ENCODE data around the gene TMC5.

Gene TMC5

DNA sequence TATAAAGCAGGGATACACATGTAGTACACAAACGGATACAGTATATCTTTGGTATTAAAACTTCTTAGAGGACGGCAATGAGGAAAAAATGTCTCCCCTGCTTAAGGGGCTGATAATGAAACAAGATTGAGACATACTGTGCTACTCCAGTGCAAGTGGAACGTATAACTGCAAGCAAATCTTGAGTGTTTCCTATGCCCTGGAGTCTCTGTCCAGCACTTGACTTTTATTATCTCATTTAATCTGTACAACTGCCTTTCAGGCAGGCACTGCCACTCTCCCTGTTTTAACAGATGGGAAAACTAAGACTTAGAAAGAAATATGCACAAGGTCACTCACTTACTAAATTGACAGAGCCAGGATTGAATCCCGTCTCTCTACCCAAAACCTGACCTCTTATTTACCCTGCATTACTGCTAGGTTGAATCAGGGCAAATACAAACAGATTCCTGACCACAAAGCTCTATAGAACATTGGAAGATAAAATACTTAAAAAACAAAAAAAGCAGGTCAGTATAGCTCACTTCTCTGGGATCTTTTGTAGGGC is 28.7 kb downstream of the TMC5 start:
- DNase-seq (ENCODE audit: low read depth, low spot score): no peak
- H3K4me3 ChIP-seq (ENCODE audit: low read length): no peak overlapping the region

DNA sequence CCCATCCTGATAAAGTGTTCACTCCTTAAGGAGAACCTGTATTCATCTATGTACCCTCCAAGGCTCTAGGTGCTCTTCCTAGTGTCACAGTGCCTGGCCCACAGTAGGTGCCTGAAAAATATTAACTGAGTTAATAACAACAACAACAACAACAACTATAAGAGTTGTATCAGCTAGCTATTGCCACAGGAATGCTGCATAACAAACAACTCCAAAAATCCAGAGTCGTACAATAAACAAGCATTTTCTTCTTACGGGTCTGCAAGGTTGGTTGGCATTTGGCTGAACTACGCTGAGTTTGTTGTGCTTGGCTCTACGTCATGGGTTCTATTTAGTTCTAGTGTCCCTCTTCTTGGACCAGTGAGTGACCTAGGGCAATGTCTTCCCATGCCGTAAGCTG is 29.2 kb downstream of the TMC5 start:
- no peak for DNase-seq (ENCODE audit: low read depth, low spot score)
- no peak overlapping the region for H3K4me3 ChIP-seq (ENCODE audit: low read length)

DNA sequence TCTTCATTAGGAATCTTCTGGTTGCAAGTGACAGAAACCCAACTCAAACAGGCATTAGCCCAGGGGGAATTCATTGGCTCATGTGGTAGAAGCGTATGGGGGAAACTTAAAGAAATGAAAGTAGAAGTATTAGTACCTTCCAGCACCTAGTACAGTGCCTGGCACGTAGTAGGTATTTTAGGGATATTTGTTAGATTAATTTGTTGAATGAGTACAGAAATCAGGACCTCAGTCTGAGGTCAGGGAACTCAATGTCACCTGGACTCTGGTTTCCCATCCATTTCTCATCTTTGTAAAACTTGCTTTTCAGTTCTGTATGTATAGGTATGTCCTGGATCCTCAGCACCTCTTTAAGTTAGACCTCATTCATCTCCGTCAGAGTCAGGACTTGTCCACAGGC is 32.5 kb downstream of the TMC5 start:
- no peak for DNase-seq (ENCODE audit: low read depth, low spot score)
- no peak overlapping the region for H3K4me3 ChIP-seq (ENCODE audit: low read length)

DNA sequence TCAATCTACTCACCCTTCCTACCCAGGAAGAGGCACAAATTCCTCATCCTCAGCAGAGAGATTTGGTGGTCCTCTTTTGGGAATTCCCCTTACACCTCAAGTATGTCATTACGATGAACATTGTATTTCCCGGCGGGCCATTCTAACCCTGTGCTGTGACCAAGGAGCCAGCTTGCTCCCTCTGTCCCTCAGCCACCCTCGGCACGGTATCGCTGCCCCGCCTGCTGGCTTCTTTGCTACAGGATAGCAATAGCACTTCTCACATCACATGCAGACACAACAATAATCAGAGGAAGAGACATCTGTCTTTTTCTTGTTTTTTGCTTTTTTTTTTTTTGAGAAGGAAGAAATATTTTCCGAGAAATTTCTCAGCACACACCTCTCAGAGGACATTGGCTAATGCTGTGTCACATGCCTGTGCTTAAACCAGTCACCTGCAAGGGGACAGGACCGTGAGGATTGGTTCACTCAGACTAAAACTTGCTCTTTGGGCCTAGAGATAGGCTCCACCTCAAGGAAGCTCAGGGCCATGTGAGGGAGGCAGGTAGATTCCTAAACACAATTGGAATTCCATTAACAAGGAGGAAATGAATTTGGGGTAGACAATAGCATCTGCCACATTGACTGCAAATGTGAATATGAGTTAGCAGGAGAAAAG is 41.2 kb downstream of the TMC5 start:
- H3K4me3 ChIP-seq (ENCODE audit: low read length): no peak overlapping the region
- DNase-seq (ENCODE audit: low read depth, low spot score): no peak

DNA sequence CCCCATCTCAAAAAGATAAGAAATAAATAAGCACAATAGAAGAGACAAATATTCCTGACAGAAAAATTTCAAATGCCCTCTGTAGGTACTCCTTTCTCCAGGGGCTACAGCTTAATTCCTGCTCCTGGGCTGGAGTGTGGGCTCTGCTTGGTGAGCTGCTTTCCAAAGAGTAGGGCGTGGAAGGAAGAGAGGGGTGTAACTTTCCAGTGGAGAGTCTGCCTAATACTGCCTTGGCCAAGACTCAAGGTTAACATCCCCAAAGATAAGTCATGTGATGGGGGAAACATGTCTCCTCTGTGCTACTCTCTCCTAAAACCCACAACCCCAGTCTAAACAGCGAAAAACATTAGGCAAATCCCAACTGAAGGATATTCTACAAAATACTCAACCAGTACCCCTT is 42.7 kb downstream of the TMC5 start:
- H3K4me3 ChIP-seq (ENCODE audit: low read length): no peak overlapping the region
- no peak for DNase-seq (ENCODE audit: low read depth, low spot score)

DNA sequence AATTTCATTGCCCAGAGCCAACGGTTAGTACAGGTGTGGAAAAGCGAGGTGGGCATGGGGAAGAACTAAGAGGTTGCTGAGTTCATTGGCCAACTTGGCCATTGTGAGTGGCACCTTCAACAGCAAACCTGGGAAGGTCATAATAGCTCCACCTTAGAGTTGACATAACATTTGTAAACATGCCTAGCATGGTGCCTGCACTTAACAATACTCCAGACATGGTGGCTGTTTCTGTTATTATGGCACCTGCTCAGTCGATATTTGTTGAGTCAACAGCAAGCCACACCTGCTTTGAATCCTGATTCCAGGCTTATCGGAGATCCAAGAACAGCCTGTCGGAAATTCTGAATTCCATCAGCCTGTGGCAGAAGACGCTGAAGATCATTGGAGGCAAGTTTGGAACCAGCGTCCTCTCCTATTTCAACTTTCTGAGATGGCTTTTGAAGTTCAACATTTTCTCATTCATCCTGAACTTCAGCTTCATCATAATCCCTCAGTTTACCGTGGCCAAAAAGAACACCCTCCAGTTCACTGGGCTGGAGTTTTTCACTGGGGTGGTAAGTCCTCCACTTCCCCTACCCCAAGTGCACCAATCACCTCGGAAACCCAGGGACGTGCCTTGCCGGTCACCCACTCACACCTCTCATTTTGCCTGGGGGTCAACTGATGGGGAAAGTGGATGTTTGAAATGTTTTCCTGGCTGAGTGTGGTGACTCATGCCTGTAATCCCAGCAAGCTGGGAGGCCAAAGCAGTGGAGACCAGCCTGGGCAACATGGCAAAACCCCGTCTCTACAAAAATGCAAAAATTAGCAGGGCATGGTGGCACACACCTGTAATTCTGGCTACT is 46.0 kb downstream of the TMC5 start:
- no peak overlapping the region for H3K4me3 ChIP-seq (ENCODE audit: low read length)
- DNase-seq (ENCODE audit: low read depth, low spot score): no peak

DNA sequence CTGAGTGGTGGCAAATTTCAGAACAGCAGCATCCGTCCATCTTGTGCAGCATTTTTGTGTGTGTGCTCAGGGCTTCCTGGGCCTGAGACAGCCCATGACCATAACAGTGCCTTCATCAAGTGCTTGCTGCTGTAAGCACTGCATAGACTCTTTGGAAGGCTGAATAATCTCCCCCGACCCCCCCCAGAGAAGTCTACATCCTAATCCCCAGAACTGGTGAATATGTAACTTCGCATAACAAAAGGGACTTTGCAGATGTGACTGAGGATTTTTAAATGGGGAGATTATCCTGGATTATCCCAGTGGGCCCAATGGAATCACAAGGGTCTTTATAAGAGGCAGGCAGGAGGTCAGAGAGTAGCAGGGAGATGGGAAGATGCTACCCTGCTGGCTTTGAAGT is 50.6 kb downstream of the TMC5 start:
- no peak for DNase-seq (ENCODE audit: low read depth, low spot score)
- no peak overlapping the region for H3K4me3 ChIP-seq (ENCODE audit: low read length)

DNA sequence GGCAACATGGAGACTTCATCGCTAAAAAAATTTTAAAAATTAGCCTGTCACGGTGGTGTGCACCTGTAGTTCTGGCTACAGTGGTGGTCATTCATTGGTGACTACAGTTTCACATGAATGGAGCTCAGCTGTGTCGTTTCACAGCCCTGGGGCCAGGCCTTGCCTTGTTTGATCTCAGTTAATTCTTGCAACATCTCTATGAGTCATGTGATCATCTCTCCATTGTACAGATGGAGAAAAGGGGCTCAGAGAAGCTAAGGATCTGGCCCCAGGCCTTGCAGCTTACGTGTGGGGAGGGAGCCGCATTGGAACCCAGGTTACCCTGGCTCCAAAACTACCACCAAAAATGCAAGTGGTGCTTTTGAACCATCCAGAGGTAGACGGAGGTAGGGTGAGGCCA is 54.8 kb downstream of the TMC5 start:
- H3K4me3 ChIP-seq (ENCODE audit: low read length): no peak overlapping the region
- DNase-seq (ENCODE audit: low read depth, low spot score): no peak

DNA sequence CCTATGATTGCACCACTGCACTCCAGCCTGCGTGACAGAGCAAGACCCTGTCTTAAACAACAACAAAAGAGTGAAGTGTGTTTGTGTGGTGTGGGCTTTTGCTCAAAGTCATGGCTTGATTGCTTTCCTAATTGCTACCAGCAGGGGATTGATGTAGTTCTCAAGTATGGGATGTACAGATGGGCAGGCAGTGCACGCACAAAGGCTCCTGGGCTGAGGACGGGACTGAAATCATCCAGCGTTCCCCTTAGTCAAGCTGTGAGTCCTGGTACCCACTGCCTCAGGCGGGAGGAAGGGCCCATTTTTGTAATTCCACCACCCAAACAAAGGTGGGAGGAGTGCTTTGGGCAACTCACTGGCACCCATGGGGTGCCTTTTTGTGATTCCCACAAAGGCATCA is 56.9 kb downstream of the TMC5 start:
- no peak for DNase-seq (ENCODE audit: low read depth, low spot score)
- no peak overlapping the region for H3K4me3 ChIP-seq (ENCODE audit: low read length)

DNA sequence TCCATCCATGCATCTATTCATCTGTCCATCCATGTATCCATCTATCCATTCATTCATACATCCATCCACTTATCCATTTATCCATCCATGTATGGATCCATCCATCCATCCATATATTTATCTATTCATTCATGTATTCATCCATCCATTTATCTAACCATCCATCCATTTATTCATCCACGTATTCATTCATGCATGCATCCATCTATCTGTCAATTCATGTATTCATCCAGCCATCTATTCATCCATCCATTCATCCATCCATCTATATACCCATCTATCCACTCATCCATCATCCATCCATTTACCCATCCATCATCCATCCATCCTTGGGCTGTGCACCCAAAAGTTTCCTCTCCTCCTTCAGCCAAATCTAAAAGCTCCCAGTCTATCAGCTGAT is 60.8 kb downstream of the TMC5 start:
- DNase-seq (ENCODE audit: low read depth, low spot score): no peak
- H3K4me3 ChIP-seq (ENCODE audit: low read length): no peak overlapping the region

DNA sequence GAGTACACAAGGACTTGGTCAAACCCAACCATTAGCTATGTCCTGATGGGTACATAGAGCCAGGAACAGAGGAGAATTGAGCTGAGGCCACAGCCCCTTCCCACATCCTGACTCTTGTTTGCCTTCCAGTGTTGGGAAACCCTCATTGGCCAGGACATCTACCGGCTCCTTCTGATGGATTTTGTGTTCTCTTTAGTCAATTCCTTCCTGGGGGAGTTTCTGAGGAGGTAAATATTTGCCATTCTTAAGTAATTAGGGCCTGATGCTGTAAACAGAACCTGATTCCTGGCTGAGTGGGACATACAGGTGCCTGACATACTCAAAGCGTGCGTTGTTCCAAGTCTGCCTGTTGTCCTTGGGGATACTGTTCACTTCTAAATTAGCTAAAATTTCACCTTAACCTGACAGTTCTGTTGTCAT is 61.6 kb downstream of the TMC5 start:
- no peak for DNase-seq (ENCODE audit: low read depth, low spot score)

DNA sequence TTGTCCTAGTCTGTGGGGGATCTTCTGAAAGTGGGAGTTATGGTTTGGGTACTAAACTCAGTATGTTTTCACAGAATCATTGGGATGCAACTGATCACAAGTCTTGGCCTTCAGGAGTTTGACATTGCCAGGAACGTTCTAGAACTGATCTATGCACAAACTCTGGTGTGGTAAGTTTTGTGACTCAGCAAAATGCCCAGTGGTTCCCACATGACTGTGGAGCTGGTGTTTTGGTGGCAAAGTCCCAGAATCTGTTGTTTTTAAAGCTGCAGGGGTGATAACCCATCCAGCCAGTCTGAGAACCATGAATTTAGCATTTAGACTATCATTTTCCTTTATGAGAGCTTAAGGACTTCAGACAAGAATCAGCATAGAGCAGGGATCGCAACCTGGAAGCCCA is 63.6 kb downstream of the TMC5 start:
- no peak overlapping the region for H3K4me3 ChIP-seq (ENCODE audit: low read length)
- no peak for DNase-seq (ENCODE audit: low read depth, low spot score)

More for the DNA sequence above, 61.6 kb downstream of the TMC5 start:
- H3K4me3 ChIP-seq (ENCODE audit: low read length): no peak overlapping the region

DNA sequence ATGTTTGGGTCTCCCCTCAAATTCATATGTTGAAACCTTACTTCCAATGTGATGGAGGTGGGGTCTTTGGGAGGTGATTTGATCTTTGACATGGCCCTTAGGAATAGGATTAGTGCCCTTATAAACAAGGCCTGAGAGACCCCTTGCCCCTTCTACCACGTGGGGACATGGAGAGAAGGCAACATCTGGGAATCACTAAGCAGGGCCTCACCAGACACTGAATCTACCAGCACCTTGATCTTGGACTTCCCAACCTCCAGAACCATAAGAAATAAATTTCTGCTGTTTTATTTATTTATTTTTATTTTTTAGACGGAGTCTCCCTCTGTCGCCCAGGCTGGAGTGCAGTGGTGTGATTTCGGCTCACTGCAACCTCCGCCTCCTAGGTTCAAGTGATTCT is 64.1 kb downstream of the TMC5 start:
- no peak for DNase-seq (ENCODE audit: low read depth, low spot score)
- H3K4me3 ChIP-seq (ENCODE audit: low read length): no peak overlapping the region

DNA sequence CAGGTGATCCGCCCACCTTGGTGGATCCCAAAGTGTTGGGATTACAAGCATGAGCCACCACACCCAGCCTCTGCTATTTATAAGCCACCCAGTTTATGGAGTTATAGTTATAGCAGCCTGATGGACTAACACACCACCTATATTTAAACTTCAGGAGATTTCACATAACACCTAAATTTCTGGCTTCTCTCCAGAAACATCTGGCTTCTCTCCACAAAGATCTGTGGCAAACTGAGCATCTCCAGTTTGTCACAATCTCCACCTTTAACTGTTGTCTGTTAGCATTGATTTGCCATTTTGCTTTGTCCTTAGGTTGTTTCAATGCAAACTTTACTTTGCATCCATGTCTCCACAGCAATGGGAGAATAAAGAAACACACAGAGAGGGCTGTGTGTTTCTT is 64.6 kb downstream of the TMC5 start:
- no peak for DNase-seq (ENCODE audit: low read depth, low spot score)
- no peak overlapping the region for H3K4me3 ChIP-seq (ENCODE audit: low read length)

DNA sequence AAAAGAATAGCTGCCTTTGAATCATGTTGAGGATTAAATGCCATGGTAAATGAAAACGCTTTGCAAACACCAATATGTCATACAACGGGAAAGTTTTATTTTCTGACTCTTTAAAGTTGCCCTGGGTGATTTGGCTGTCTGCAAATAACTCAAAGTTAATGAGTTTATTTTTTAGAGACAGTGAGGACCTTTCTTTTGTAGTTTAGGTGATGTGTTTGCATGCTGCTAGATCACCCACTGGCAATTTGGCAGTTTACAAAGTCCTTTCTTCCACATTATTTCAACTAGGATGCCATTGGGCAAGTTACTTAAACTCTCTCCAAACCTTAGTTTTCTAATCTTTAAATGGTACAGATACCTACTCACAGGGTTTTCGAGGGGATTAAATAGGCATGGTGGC is 66.4 kb downstream of the TMC5 start:
- no peak for DNase-seq (ENCODE audit: low read depth, low spot score)
- no peak overlapping the region for H3K4me3 ChIP-seq (ENCODE audit: low read length)

DNA sequence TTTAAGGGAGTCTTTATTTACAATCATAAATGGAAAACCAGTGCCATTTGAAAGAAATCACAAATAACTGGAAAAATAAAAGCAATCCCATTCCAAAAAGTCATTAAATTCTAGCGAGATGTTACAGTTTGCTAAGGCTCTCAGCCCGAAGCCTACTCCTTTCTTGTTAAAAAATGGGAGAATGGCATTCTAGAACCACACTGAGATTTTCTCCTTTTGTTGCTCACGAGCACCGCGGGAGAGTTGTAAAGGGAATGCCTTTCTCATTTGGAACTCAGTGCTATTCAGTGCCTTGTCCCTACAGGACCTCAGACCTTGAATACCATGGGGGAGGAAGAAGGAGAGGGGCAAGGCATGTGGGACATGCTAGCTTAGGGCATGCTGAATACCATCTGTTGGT is 67.9 kb downstream of the TMC5 start:
- DNase-seq (ENCODE audit: low read depth, low spot score): no peak
- no peak overlapping the region for H3K4me3 ChIP-seq (ENCODE audit: low read length)

DNA sequence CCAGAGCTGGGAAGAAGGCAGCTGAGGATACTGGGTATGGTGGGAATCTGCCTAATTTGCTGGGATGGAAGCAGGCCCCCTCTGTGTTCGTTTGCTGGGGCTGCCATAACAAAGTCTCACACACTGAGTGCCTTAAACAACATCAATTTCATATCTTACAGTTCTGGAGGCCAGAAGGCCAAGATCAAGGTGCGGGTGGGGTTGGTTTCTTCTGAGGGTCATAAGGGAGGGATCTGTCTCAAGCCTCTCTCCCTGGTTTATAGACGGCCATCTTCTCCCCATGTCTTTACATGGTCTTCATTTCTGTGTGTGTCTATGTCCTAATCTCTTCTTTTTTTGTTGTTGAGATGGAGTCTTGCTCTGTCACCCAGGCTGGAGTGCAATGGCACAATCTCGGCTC is 68.4 kb downstream of the TMC5 start:
- DNase-seq (ENCODE audit: low read depth, low spot score): no peak
- H3K4me3 ChIP-seq (ENCODE audit: low read length): no peak overlapping the region

DNA sequence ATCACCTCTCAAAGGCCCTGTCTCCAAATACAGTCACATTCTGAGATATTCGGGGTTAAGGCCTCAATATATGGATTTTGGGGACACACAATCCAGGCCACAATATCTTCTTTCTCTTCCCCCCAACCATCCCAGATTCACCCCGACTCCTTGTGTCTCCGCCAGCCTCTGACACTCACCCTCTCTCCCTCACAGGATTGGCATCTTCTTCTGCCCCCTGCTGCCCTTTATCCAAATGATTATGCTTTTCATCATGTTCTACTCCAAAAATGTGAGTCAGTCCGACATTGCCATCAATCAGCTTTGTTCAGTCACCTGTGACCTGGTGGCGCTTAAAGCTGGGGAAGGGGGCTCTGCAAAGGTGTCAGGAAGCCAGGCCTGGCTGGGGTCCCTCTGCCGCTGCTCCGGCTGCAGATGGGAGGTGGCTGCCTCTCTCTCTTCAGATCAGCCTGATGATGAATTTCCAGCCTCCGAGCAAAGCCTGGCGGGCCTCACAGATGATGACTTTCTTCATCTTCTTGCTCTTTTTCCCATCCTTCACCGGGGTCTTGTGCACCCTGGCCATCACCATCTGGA is 69.2 kb downstream of the TMC5 start:
- H3K4me3 ChIP-seq (ENCODE audit: low read length): no peak overlapping the region
- no peak for DNase-seq (ENCODE audit: low read depth, low spot score)

DNA sequence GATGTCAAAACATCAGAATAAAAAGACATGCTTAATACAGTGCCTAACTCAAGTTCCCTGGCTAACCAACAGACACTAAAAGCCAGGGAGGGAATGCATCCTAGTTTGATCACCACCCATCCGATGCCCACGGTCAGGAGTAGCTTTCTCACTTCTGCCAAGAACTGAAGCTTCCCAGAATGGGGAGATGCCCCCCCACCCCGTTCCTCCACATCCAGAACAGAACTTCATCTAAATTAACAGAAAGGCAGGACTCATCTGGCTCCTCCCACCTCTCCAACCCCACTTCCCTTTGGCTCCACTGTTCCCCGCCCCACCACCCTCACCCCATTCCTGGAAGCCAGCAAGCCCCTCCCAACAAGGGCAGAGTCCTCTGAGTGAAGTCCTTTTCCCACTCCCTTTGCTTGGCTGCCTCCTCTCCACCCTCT is 70.5 kb downstream of the TMC5 start:
- DNase-seq (ENCODE audit: low read depth, low spot score): no peak
- H3K4me3 ChIP-seq (ENCODE audit: low read length): no peak overlapping the region

DNA sequence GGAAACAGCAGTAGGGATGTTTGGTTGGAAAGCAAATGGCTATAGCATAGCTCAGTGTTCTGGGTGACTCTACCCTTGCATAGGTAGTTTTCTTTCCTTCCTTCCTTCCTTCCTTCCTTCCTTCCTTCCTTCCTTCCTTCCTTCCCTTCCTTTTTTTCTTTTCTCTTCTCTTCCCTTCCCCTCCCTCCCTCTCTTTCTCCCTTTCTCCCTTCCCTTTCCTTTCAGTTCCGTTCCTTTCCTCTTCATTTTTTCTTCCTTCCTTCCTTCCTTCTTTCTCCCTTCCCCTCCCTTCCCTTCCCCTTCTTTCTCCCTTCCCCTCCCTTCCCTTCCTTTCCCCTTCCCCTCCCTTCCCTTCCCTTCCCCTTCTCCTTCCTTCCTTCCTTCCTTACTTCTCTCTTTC is 72.9 kb downstream of the TMC5 start:
- no peak overlapping the region for H3K4me3 ChIP-seq (ENCODE audit: low read length)
- DNase-seq (ENCODE audit: low read depth, low spot score): no peak
